GM18508 (cell line): ENCODE results near the gene ZCCHC14.
"Not testable (repeated sequence)": the region's sequence is repeated elsewhere in the genome, so short reads cannot be mapped to it uniquely, and the experiment has no call there.

Experiments
- ATAC-seq: cut with Tn5 transposase; IDR thresholded peaks from one replicate; pipeline ENCODE4 v1.9.1; 2021; ENCODE audit warnings: moderate number of reproducible peaks; ENCODE audit not compliant: insufficient read depth, unreplicated experiment

The ZCCHC14 gene

DNA sequence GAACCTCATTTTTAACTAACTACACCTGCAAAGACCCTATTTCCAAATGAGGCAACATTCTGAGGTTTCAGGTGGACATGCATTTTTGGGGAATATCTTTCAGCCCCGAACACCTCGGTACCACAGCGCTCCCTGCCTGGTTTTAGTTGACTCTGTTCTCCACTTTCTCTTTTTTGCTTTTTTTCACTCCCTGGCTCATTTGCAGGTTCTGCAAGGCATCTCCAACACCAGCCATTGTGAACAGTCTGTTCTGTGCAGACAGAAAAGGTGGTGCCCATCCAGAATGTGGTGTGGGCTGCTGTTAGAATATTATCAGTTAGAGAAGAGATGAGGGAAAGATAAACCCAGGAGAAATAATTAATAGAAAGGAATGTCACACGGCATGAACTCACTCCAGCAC lies 32.5 kb upstream of the ZCCHC14 start:
- ATAC-seq, result no peak

DNA sequence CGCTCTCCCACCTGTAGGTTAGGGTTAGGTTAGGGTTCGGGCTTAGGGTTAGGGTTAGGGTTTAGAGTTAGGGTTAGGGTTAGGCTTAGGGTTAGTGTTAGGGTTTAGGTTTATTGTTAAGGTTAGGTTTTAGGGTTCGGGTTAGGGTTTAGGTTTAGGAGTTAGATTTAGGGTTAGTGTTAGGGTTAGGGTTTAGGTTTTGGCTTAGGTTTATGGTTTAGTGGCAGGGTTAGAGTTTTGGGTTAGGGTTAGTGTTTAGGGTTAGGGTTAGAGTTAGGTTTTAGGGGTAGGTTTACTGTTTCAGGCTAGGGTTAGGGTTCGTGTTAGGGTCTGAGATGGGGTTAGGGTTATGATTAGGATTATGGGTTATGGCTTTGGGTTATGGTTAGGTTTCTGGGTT lies 31.6 kb upstream of the ZCCHC14 start:
- ATAC-seq, result no peak

DNA sequence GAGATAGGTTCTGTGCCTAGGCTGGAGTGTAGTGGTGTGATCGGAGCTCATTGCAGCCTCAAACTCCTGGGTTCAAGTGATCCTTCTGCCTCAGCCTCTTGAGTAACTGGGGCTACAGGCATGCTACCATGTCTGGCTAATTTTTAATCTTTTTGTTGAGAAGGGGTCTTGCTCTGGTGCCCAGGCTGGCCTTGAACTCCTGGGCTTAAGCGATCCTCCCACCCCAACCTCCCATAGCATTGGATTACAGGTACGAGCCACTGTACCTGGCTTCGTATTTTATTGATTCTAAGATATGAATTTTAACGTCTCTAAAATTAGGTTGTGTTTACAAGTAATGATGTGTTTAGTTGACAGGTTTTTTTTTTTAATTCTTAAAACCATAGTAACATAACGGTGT lies 30.8 kb upstream of the ZCCHC14 start:
- not testable (repeated sequence) for ATAC-seq

DNA sequence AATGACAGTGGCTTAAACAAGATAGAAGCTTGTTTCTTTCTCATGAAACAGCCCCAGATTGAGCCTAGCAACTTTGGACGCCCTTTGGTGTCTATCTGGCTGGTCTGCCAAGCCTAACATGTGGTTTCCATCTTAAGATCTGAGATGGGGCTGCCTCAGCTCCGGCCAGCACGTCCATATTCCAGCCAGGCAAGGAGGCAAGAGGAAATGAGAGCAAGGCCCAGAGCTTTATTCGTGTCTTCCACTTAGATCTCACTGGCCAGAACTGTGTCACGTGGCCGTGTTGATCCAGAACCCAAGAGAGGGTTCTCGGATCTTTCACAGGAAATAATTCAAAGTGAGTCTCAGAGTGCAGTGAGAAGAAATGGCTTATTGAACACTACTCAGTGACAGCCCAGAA lies 28.9 kb upstream of the ZCCHC14 start:
- ATAC-seq, result not testable (repeated sequence)

DNA sequence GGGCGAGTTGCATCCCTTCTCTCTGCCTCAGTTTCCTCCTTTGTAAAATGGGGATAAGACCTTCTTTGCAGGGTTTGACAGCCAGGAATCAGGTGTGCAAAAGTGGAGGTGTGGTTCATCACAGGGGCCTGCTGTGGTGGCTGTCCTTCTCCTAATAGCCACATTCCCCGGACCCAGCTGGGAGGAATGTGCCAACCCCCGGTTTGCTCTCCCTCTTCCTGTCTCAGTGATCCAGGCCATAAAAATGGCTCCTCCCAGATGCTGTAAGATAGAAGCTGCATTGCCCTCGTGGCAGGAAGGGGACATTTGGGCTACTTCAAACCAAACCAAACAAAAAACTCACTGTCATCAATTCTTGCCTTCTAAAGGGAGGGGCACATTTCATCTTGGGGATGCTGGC lies 26.3 kb upstream of the ZCCHC14 start:
- not testable (repeated sequence) for ATAC-seq

DNA sequence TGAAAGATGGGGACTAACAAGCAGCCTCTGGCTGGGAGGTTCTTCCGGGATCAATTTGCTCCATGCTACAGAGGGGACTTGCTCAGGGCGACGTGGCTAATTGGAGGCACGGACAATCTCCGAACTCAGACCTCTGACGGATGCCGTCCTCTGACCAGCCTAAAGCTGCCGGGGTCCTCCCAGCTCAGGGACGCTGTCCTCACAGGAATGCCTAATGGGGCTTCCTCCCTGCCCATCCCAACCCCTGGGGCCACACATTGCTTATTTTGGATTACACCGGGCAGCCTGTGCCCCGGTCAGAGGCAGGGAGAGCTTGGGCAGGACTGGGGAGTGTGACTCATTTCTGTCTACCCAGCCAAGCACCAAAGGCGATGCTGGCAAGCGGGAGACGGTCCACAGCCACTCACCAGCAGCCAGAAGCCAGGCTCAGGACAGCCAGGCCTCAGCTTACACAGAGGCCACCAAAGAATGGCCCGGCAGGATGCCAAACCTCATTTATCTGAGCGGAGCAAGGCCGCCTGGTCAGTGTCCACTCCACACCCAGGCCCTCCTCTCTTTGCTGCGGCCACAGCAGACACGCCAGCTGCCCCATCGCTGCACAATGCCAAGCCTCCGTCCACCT lies 25.7 kb upstream of the ZCCHC14 start:
- not testable (repeated sequence) for ATAC-seq

DNA sequence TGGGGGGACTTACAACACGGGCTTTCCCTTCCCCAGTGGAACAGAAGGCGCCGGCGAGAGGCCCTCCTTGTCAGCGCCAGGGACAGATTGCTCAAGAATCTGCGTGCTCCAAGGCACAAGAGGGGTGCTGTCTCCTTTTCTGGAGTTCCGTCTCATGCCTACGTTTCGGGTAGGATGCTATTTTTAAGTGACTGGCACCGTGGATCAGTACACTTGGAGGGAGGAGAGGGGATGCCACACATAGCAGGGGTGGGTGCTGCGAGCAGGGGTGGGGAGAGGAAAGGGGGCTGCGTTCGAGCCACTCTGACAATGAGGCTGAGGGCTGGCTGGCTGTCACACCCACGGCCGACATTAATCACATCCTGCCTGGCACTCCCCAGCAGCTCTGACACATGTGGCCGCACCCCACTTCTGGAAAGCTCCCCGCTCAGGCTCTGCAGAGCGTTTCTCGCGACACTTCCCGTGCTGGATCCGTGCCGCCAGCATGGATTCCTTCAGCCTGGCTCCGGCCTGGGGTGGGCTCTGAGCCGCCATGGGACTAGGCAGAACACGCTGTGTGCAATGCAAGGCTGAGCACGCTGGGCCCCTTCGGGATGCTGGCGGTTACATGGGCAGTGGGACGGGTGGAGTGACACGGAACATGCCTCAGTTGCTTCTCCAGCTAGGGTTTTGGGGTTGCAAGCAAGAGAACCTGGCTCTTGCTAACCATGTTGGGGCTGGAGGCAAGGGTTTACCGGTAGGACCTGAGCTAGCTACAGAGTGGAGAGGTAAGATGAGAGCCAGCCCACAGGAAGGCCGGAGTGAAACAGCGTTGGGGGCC lies 25.0 kb upstream of the ZCCHC14 start:
- ATAC-seq, result not testable (repeated sequence)

DNA sequence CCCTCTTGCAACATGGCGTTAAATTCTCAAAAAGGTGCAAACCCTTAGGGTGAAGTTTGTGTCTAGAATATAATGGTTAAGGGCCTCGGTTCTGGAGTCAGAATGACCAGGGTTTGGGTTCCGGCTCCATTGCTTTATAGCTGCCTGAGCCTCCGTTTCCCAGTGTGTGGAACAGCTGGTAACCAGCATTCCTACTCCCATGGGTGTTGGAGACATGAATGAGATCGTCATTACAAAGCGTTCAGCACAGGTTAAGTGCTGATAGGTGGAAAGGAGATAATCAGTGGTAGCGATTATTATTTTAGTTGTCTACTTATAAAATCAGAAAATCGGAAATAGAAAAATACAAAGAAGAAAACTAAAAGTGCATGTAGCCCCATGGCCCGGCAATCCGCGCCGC lies 23.5 kb upstream of the ZCCHC14 start:
- ATAC-seq, result no peak

DNA sequence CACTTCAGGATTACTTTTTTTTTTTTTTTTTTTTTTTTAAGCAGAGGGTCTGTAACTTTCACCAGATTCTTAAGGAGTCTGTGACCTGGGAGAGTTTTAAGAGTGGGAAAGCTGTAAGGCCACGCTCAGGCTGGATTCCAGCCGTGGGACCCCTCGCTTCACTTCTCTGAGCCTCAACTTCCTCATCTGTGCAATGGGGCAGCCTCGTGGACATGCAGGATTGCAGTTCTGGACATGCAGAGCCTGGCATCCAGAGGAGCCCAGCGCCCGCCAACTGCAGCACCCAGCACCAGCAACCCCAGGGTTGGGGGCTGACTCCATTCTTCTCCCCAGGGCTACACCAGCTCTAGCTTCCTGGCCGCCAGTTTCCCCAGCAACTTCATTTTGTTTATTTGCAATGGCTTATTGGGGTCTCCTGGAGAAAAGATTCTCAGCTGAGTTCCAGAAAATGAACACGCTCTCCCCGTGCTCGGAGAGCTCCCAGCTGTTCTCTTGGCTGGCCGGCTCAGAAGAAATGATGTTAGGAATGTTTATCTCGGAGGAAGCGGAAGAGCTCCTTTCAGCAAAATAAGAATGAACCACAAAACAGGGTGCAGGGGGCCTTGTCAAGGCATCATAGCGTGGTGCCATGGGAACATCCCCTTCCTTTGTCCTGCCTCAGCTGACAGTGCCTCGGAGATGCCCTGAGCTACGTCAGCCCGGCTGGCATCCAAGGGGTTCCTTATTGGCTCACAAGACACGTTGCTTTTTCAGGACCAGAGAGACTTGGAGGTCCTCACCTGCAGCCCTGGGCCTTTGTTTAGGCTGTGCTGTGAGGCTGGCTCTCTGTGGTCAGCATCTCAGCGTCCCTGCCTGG lies 22.9 kb upstream of the ZCCHC14 start:
- ATAC-seq, result no peak

DNA sequence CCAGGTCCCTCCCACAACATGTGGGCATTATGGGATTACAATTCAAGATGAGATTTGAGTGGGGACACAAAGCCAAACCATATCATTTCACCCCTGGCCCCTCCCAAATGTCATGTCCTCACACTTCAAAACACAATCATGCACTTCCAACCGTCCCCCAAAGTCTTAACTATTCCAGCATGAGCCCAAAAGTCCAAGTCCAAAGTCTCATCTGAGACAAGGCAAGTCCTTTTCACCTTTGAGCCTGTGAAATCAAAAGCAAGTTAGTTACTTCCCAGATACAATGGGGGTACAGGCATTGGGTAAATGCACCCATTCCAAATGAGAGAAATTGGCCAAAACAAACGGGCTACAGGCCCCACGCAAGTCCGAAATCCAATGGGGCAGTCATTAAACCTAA lies 17.0 kb upstream of the ZCCHC14 start:
- ATAC-seq, result not testable (repeated sequence)

DNA sequence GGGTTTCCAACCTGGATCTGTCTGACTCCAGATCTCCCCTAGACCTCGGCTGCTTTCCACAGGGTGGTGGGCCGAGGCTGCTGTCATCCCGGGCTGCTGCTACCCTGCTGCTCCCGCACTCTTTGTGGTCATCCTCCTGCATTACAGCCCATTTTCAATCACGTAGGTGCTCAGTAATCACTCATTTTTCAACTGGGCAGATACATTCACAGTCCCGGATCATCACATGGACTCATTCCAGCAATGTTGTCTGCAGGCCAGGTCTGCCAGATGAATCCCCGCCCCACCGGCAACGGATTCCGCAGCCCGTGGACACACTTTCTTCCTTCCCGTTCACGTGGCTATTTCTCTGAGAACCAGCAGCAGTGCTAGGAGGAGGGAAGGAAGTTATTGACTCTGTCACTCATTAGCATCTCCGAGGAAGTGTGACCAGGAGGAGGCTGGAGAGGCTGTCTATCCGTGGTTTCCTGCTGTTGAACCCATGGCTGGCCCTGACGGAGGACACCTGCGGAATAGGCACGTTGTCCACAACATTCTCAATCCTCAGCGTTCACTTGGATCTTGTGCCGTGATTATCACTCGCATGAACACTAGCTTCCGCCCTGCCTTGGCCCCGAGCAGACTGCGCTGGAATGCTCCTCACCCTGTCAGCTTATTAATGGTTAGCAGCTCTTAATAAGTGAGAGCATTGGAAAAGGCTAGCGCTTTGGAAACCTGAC lies 14.7 kb upstream of the ZCCHC14 start:
- no peak for ATAC-seq

DNA sequence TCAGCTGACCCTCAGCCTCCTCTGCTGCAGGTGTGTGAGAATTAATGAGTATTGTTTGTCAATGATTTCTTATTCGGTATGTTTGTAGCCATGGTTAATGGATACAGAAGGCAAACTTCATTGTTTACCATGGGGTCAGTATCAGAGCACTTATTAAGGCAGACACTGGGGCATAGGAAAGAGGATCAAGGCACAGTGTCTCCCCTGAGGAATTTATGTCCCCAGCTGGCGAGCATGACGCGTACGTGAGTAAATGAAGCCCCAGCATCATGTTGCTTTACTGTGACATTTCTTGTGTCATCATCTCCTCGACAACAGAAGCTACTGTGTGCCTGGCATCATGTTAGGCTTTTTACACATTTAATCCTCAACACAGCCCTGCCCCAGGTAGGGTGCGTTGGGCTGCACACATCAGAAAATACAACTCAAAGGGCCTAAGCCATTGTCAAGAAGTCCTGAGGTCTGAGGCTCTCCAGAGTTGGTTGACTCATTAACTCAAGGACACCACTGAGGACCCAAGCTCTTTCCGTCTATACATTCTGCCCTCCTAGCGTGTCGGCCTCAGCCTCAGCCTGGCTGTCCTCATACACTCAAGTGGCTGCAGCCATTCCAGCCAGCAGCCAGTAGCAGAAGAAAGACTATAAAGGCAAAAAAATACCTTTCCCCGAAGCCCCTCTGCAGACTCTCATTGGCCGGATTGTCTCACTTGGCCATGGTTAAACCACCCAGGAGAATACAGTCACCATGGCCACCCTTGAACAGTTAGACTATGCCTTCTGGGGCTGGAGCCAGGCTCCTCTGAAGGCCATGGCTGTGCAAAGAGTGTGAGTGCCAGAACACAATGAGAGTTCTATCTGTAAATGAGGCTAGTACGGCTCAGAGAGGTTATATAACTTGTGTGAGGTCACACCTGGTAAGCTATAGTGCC lies 13.9 kb upstream of the ZCCHC14 start:
- ATAC-seq, result no peak

DNA sequence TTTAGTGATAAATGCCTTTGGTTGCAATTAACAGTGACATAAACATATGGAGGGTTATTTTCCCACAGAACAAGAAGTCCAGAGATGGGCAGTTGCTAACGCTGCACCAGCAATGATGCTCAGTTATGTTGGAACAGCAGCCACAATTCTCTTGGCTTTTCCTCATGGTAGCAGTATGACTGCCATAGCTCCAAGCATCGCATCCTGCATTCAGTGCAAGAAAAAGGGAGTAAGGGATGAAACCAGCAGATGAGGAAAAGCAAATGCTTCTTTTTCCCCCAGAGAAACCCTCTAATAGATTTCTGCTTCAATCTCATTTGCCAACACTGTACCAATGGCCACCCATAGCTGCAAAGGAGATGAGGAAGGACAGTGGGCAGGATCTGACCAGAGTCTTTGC lies 13.0 kb upstream of the ZCCHC14 start:
- no peak for ATAC-seq

DNA sequence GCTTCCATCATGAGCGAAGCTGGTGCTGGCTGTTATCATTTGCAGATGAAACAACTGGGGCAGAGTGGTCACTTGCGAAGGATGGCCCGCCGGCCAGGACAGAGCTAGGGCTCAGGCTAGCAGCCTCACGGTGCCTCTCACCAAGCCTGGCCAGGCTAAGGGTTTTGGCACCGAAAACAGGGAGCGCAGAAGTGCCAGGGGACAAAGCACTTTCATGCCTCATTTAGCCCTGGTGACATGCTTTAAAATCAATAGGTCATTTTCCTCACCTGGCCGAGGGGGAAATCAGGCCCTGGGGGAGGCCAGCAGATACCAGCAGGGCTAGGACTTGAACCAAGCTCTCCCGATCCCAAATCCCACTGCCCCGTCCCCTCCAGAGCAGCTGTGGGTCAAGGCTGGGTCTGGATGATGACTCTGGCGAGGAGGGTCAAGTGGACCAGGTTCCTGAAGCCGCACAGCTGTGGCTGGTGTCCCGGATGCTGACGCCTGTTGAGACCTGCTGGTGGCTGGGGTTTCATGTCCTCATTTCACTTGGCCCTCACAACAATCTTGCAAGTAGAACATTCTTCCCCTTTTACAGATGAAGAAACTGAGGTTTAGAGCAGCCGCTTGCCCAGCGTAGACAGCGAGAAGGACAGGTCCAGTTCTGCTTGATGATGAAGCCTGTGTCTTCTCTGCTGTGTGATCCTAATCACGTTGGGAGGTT lies 10.6 kb upstream of the ZCCHC14 start:
- ATAC-seq, result not testable (repeated sequence)

DNA sequence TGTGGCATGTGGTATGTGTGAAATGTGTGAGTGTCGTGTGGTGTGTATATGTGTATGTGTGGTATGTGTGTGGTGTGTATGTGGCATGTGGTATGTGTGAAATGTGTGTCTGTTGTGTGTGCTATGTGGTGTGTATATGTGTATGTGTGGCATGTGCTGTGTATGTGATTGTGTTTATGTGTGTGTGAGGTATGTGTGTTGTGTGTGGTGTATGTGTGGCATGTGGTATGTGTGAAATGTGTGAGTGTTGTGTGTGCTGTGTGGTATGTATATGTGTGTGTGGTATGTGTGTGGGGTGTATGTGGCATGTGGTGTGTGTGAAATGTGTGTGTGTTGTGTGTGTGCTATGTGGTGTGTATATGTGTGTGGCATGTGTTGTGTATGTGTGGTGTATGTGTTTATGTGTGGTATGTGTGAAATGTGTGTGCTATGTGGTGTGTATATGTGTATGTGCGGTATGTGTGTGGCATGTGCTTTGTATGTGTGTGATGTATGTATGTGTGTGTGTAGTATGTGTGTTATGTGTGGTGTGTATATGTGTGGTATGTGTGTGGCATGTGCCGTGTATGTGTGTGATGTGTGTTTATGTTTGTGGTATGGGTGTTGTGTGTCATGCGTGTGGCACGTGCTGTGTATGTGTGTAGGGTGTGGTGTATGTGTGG lies 9.6 kb upstream of the ZCCHC14 start:
- ATAC-seq, result no peak

DNA sequence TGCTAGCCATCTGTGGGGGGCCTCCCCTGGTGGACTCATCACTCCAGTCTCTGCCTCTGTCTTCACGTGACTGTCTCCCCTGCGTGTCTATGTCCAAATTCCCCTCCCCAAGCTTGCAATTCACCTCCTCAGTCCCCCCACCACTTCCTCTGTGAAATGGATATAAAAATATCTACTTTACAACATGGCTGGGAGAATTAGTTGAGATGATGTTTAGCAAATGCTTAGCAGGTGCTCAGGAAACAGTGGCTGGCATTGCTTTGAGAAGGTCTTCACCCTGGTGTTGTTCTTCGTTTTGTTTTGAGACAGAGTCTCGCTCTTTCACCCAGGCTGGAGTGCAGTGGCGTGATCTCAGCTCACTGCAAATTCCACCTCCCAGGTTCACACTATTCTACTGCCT lies 8.3 kb upstream of the ZCCHC14 start:
- no peak for ATAC-seq

DNA sequence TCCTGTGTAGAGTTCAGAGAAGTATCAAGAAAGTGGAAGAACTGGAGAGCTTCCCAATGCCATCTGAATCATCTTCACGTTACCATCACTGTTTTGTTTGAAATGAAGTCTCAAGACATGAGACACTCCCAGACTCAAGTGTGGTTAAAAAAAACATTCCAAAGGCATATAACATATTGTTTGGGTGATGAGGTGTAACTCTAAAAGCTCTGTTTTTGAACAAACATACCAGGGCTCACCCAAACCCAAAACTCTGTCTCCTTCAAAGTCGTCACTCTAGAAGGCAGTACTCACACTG lies 6.3 kb upstream of the ZCCHC14 start:
- no peak for ATAC-seq
